OCI-LY3 (cell line): ENCODE measurements around the gene OTUD1.
A peak's percentile ranks its signal among the peaks of the same experiment; 100 is the strongest.

Source experiments
- H2AFZ ChIP-seq: fragments of 200-600, 300-600 bp; shearing (Covaris generic); 2 replicates; pipeline ENCODE4 v1.6.0; 2014; ENCODE audit warnings: antibody characterized with exemption, low read depth, low read length
- H3K27ac ChIP-seq: fragments of 200-600, 300-600 bp; sonication (generic); 2 replicates; pipeline ENCODE4 v1.5.1; 2014; ENCODE audit warnings: mild to moderate bottlenecking, low read length, moderate library complexity, mixed read lengths
- H3K27me3 ChIP-seq: fragments of 200-600, 300-600 bp; sonication (generic); 2 replicates; pipeline ENCODE4 v1.6.1; 2014; ENCODE audit warnings: low read depth, low read length, mixed read lengths
- H3K36me3 ChIP-seq: fragments of 200-600, 300-600 bp; sonication (generic); replicated peaks from 2 replicates; pipeline ENCODE3; 2014; ENCODE audit warnings: low read depth, low read length, mixed read lengths
- H3K4me1 ChIP-seq: fragments of 300-600, 200-600 bp; sonication (generic); 2 replicates; pipeline ENCODE4 v1.6.1; 2014; ENCODE audit warnings: low read length, mixed read lengths
- H3K4me2 ChIP-seq: fragments of 200-600, 300-600 bp; sonication (generic); 2 replicates; pipeline ENCODE4 v1.6.1; 2014; ENCODE audit warnings: low read length, mixed read lengths
- H3K4me3 ChIP-seq: fragments of 300-600, 200-600 bp; sonication (generic); 2 replicates; pipeline ENCODE4 v1.5.1; 2014; ENCODE audit warnings: antibody characterized with exemption, mild to moderate bottlenecking, low read length, moderate library complexity
- H3K79me2 ChIP-seq: fragments of 300-600, 200-600 bp; shearing (Covaris generic); 2 replicates; pipeline ENCODE4 v1.6.1; 2014; ENCODE audit warnings: mild to moderate bottlenecking, low read length, mixed read lengths
- H3K9ac ChIP-seq: fragments of 300-600, 200-600 bp; shearing (Covaris generic); 2 replicates; pipeline ENCODE4 v1.6.0; 2014; ENCODE audit warnings: mild to moderate bottlenecking, low read length, moderate library complexity
- H3K9me3 ChIP-seq: fragments of 200-600, 300-600 bp; shearing (Covaris generic); 2 replicates; pipeline ENCODE4 v1.6.1; 2014; ENCODE audit warnings: low read length, mixed read lengths; ENCODE audit not compliant: insufficient read depth
- H4K20me1 ChIP-seq: fragments of 200-600, 300-600 bp; sonication (generic); 2 replicates; pipeline ENCODE4 v1.6.1; 2016; ENCODE audit warnings: low read length, mixed read lengths; ENCODE audit not compliant: insufficient read depth
- EZH2phosphoT487 ChIP-seq: fragments of 200-600 bp; shearing (Covaris generic); IDR thresholded peaks from 2 replicates; pipeline ENCODE4 v1.6.1; 2018; ENCODE audit warnings: antibody characterized with exemption, mixed run types, low read depth
- TF ChIP-seq, protein P1 (sequence below): fragments of 200-600, 300-600 bp; sonication (generic); IDR thresholded peaks from 2 replicates; pipeline ENCODE4 v1.5.1; 2014; ENCODE audit warnings: antibody characterized with exemption, low read length, low read depth

The OTUD1 gene

GRCh38 chr10:23437963-23438546 is 820 bp upstream of the OTUD1 start:
- Histone ChIP-seq H3K9ac (peak overlapping the region; percentile 74; the same call in 1 of the 2 replicates), H3K27me3 (no peaks in the 10 kb centered on the region)

GRCh38 chr10:23439452-23439960 is 631 bp downstream of the OTUD1 start:
- Histone ChIP-seq H3K79me2 (peaks cover 5% of the 10 kb centered on the region; the same call in 1 of the 2 replicates), H2AFZ (no peak overlapping the region), H3K27ac (peak overlapping the region; percentile 30), H3K9me3 (no peaks in the 10 kb centered on the region), H3K4me3 (peak overlapping the region; percentile 92), H3K27me3 (no peaks in the 10 kb centered on the region), H3K4me1 (peaks cover 21% of the 10 kb centered on the region), H4K20me1 (peaks cover 8% of the 10 kb centered on the region; the same call in 1 of the 2 replicates), H3K4me2 (peak overlapping the region; percentile 96), H3K9ac (peak overlapping the region; percentile 69), H3K36me3 (no peaks in the 10 kb centered on the region)
- TF ChIP-seq, protein P1, sequence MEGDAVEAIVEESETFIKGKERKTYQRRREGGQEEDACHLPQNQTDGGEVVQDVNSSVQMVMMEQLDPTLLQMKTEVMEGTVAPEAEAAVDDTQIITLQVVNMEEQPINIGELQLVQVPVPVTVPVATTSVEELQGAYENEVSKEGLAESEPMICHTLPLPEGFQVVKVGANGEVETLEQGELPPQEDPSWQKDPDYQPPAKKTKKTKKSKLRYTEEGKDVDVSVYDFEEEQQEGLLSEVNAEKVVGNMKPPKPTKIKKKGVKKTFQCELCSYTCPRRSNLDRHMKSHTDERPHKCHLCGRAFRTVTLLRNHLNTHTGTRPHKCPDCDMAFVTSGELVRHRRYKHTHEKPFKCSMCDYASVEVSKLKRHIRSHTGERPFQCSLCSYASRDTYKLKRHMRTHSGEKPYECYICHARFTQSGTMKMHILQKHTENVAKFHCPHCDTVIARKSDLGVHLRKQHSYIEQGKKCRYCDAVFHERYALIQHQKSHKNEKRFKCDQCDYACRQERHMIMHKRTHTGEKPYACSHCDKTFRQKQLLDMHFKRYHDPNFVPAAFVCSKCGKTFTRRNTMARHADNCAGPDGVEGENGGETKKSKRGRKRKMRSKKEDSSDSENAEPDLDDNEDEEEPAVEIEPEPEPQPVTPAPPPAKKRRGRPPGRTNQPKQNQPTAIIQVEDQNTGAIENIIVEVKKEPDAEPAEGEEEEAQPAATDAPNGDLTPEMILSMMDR, result no peak
- no peak for TF ChIP-seq EZH2phosphoT487

More at GRCh38 chr10:23437963-23438546, 820 bp upstream of the OTUD1 start:
- no peak overlapping the region; the same call in 1 of the 2 replicates for H2AFZ ChIP-seq
- H3K36me3 ChIP-seq, result no peaks in the 10 kb centered on the region
- H4K20me1 ChIP-seq, result peaks cover 8% of the 10 kb centered on the region; the same call in 1 of the 2 replicates
- no peak overlapping the region for H3K27ac ChIP-seq
- H3K4me2 ChIP-seq, result peak overlapping the region; percentile 85
- peaks cover 5% of the 10 kb centered on the region; the same call in 1 of the 2 replicates for H3K79me2 ChIP-seq
- peak overlapping the region; percentile 93 for H3K4me3 ChIP-seq
- peaks cover 33% of the 10 kb centered on the region for H3K4me1 ChIP-seq
- no peaks in the 10 kb centered on the region for H3K9me3 ChIP-seq
- TF ChIP-seq, protein P1, result no peak
- no peak for TF ChIP-seq EZH2phosphoT487

GRCh38 chr10:23439961-23440889 is 1.4 kb downstream of the OTUD1 start:
- Histone ChIP-seq H3K4me3 (peak overlapping the region; percentile 92), H3K9ac (peak overlapping the region; percentile 69), H3K79me2 (peaks cover 5% of the 10 kb centered on the region; the same call in 1 of the 2 replicates), H3K4me1 (peaks cover 21% of the 10 kb centered on the region), H3K9me3 (no peaks in the 10 kb centered on the region), H3K36me3 (no peaks in the 10 kb centered on the region), H2AFZ (no peak overlapping the region), H3K27me3 (no peaks in the 10 kb centered on the region), H3K27ac (no peak overlapping the region), H3K4me2 (peak overlapping the region; percentile 96), H4K20me1 (peaks cover 8% of the 10 kb centered on the region; the same call in 1 of the 2 replicates)
- TF ChIP-seq, protein P1, result no peak
- TF ChIP-seq EZH2phosphoT487, result no peak
